H1 (cell line): ENCODE data around the gene DISC1. TPM values are rescaled to one million over a fixed set of nuclear protein-coding genes. Genes with fewer than 3 reads are reported as not detected.
A peak's percentile ranks its signal among the peaks of the same experiment; 100 is the strongest.

Experiments
- CTCF ChIA-PET: fragments of 300-600 bp; sonication (Branson Sonifier 250); formaldehyde crosslinking; loops from one replicate; lab custom pipeline; 2021; ENCODE audit not compliant: partially characterized antibody; lab: Charles Lee
- POLR2A ChIA-PET: fragments of 300-600 bp; sonication (Branson Sonifier 250); formaldehyde crosslinking; loops from one replicate; lab custom pipeline; 2021; ENCODE audit warnings: inconsistent platforms; ENCODE audit not compliant: partially characterized antibody; lab: Charles Lee
- DNase-seq, 2 experiments: peaks; one replicate each; pipeline versions ENCODE4 v3.0.0 to v3.0.0-alpha.2; 2010 to 2022; ENCODE audit warnings: low spot score in 2 of 2, low read depth in 1 of 2, mixed read lengths in 1 of 2
- FAIRE-seq: peaks from 2 replicates; lab custom pipeline; 2011; peaks lifted over from hg19 to GRCh38; lab: Jason Lieb, UNC
- H2AFZ ChIP-seq: 2 replicates; pipeline ENCODE4 v1.8.1; 2012; ENCODE audit warnings: low read length, inconsistent platforms
- H2AK5ac ChIP-seq: 2 replicates; pipeline ENCODE4 v1.6.1; 2013; ENCODE audit warnings: low read depth, low read length
- H2BK120ac ChIP-seq: replicated peaks from 2 replicates; pipeline ENCODE3; 2013; ENCODE audit warnings: low read depth, low read length, inconsistent platforms
- H2BK12ac ChIP-seq: 2 replicates; pipeline ENCODE4 v1.6.1; 2013; ENCODE audit warnings: low read depth, low read length
- H2BK15ac ChIP-seq: 2 replicates; pipeline ENCODE4 v1.6.1; 2013; ENCODE audit warnings: low read length
- H2BK20ac ChIP-seq: 2 replicates; pipeline ENCODE4 v1.6.1; 2013; ENCODE audit warnings: low read length
- H2BK5ac ChIP-seq: 2 replicates; pipeline ENCODE4 v1.6.1; 2013; ENCODE audit warnings: low read depth, low read length
- H3K14ac ChIP-seq: 2 replicates; pipeline ENCODE4 v1.6.1; 2013; ENCODE audit warnings: inconsistent platforms; ENCODE audit not compliant: insufficient read length
- H3K18ac ChIP-seq: 2 replicates; pipeline ENCODE4 v1.6.1; 2013; ENCODE audit warnings: low read length; ENCODE audit errors: extremely low read depth
- H3K23ac ChIP-seq: 2 replicates; pipeline ENCODE4 v1.6.1; 2013; ENCODE audit warnings: inconsistent platforms; ENCODE audit not compliant: insufficient read length
- H3K23me2 ChIP-seq: 2 replicates; pipeline ENCODE4 v1.6.1; 2013; ENCODE audit warnings: low read depth, low read length
- H3K27ac ChIP-seq: 2 replicates; pipeline ENCODE4 v1.6.1; 2011; ENCODE audit warnings: low read depth, low read length, inconsistent platforms
- H3K27me3 ChIP-seq, 4 experiments: replicated peaks in 1 of 4; 1 replicate in 1 of 4; 2 replicates in 3 of 4; pipeline versions ENCODE4 v1.6.1 to v1.8.1; 2011 to 2013; ENCODE audit warnings: low read length in 3 of 4, mild to moderate bottlenecking in 3 of 4, inconsistent platforms in 2 of 4, mixed read lengths in 2 of 4, moderate library complexity in 1 of 4; ENCODE audit not compliant: control insufficient read depth in 3 of 4, insufficient read depth in 3 of 4; ENCODE audit errors: extremely low read depth in 1 of 4
- H3K36me3 ChIP-seq, 4 experiments: 2 replicates each; pipeline versions ENCODE4 v1.6.1 to v1.8.1; 2011 to 2013; ENCODE audit warnings: mild to moderate bottlenecking in 4 of 4, low read length in 3 of 4, moderate library complexity in 2 of 4, control low read depth in 1 of 4, inconsistent platforms in 1 of 4; ENCODE audit not compliant: insufficient read depth in 4 of 4, control insufficient read depth in 2 of 4
- H3K4ac ChIP-seq: replicated peaks from 2 replicates; pipeline ENCODE3; 2013; ENCODE audit warnings: low read length, low read depth, mixed read lengths, inconsistent platforms; ENCODE audit not compliant: insufficient read length
- H3K4me1 ChIP-seq, 4 experiments: replicated peaks in 1 of 4; 1 replicate in 1 of 4; 2 replicates in 3 of 4; pipeline versions ENCODE4 v1.6.1 to v1.8.1; 2011 to 2013; ENCODE audit warnings: low read length in 3 of 4, inconsistent platforms in 2 of 4, mixed read lengths in 1 of 4; ENCODE audit not compliant: insufficient read depth in 4 of 4, control insufficient read depth in 3 of 4
- H3K4me2 ChIP-seq, 2 experiments: 2 replicates each; pipeline versions ENCODE4 v1.6.1 to v1.8.1; 2011 to 2013; ENCODE audit warnings: low read depth in 2 of 2, low read length in 2 of 2, control low read depth in 1 of 2, inconsistent platforms in 1 of 2, mild to moderate bottlenecking in 1 of 2; ENCODE audit not compliant: insufficient read depth in 1 of 2
- H3K4me3 ChIP-seq, 4 experiments: fragments of 200-600, 300-600 bp in 1 of 4; sonication (generic), shearing (Covaris generic), sonication (Bioruptor Twin) in 1 of 4; 2 replicates each; pipeline versions ENCODE4 v1.5.1 to v1.8.1; 2011 to 2016; ENCODE audit warnings: low read length in 4 of 4, low read depth in 3 of 4, control low read depth in 2 of 4, inconsistent platforms in 2 of 4, mild to moderate bottlenecking in 2 of 4, mixed read lengths in 1 of 4, moderate library complexity in 1 of 4; ENCODE audit not compliant: insufficient read depth in 2 of 4; ENCODE audit errors: extremely low read depth in 1 of 4
- H3K56ac ChIP-seq: replicated peaks from 2 replicates; pipeline ENCODE3; 2013; ENCODE audit warnings: low read depth, mild to moderate bottlenecking, mixed read lengths, low read length, inconsistent platforms; ENCODE audit not compliant: insufficient read length
- H3K79me1 ChIP-seq: 2 replicates; pipeline ENCODE4 v1.6.1; 2013; ENCODE audit warnings: low read depth, low read length, control low read depth
- H3K79me2 ChIP-seq, 2 experiments: 2 replicates each; pipeline versions ENCODE4 v1.6.1 to v1.8.1; 2012 to 2013; ENCODE audit warnings: low read length in 2 of 2, mild to moderate bottlenecking in 2 of 2, inconsistent platforms in 1 of 2; ENCODE audit not compliant: insufficient read depth in 2 of 2, control insufficient read depth in 1 of 2
- H3K9ac ChIP-seq, 4 experiments: replicated peaks in 1 of 4; 1 replicate in 1 of 4; 2 replicates in 3 of 4; pipeline versions ENCODE4 v1.6.1 to v1.8.1; 2011 to 2013; ENCODE audit warnings: low read depth in 3 of 4, low read length in 3 of 4, control low read depth in 2 of 4, mild to moderate bottlenecking in 2 of 4, moderate library complexity in 2 of 4, inconsistent platforms in 1 of 4; ENCODE audit errors: extremely low read depth in 1 of 4
- H3K9me3 ChIP-seq, 2 experiments: 2 replicates each; pipeline versions ENCODE4 v1.6.1 to v1.8.1; 2012 to 2013; ENCODE audit warnings: mild to moderate bottlenecking in 2 of 2, moderate library complexity in 2 of 2, control low read depth in 1 of 2, inconsistent platforms in 1 of 2, low read depth in 1 of 2, low read length in 1 of 2, mixed read lengths in 1 of 2; ENCODE audit not compliant: insufficient read depth in 2 of 2
- H4K20me1 ChIP-seq, 2 experiments: replicated peaks in 1 of 2; 2 replicates each; pipeline versions ENCODE3 to v1.8.1; 2011 to 2013; ENCODE audit warnings: inconsistent platforms in 2 of 2, low read length in 2 of 2, mild to moderate bottlenecking in 1 of 2; ENCODE audit not compliant: insufficient read depth in 2 of 2, control insufficient read depth in 1 of 2
- H4K5ac ChIP-seq: 2 replicates; pipeline ENCODE4 v1.6.1; 2013; ENCODE audit warnings: low read length, low read depth, mixed read lengths, inconsistent platforms; ENCODE audit not compliant: insufficient read length
- H4K8ac ChIP-seq: 2 replicates; pipeline ENCODE4 v1.8.0; 2013; ENCODE audit warnings: mild to moderate bottlenecking, moderate library complexity, low read length, inconsistent platforms; ENCODE audit not compliant: insufficient read depth; ENCODE audit errors: extremely low read depth
- H4K91ac ChIP-seq: replicated peaks from 2 replicates; pipeline ENCODE3; 2013; ENCODE audit warnings: low read length, mixed read lengths, inconsistent platforms; ENCODE audit not compliant: insufficient read length
- CBX8 ChIP-seq: fragments of 300-800, 300-1000 bp; sonication (generic); IDR thresholded peaks from 2 replicates; pipeline ENCODE4 v1.7.1; 2016; ENCODE audit warnings: low read depth, low read length, borderline replicate concordance
- CHD1 ChIP-seq: IDR thresholded peaks from 2 replicates; pipeline ENCODE4 v1.6.1; 2012; ENCODE audit warnings: low read depth, low read length, improper control_type of control experiment
- FOSL1 ChIP-seq: IDR thresholded peaks from 2 replicates; pipeline ENCODE4 v1.6.1; 2011; ENCODE audit warnings: mild to moderate bottlenecking, low read depth, low read length, moderate library complexity; ENCODE audit not compliant: insufficient read depth
- KDM1A ChIP-seq: fragments of 200-600, 300-600 bp; sonication (generic); IDR thresholded peaks from 2 replicates; pipeline ENCODE4 v1.7.1; 2016; ENCODE audit warnings: mild to moderate bottlenecking, low read length, borderline replicate concordance
- NRF1 ChIP-seq: IDR thresholded peaks from 2 replicates; pipeline ENCODE4 v1.6.1; 2011; ENCODE audit warnings: mild to moderate bottlenecking, low read depth, low read length, improper control_type of control experiment
- PHF8 ChIP-seq: fragments of 200-600 bp; sonication (generic); conservative IDR thresholded peaks from 2 replicates; pipeline ENCODE4 v1.7.1; 2012; ENCODE audit warnings: low read depth, mild to moderate bottlenecking, inconsistent platforms, low read length, moderate library complexity
- POLR2A ChIP-seq, 2 experiments: IDR thresholded peaks; 1 replicate in 1 of 2; 2 replicates in 1 of 2; pipeline ENCODE4 v1.6.1; 2011; ENCODE audit warnings: low read depth in 2 of 2, low read length in 2 of 2, mild to moderate bottlenecking in 2 of 2; ENCODE audit errors: control extremely low read depth in 1 of 2
- RBBP5 ChIP-seq: IDR thresholded peaks from 2 replicates; pipeline ENCODE4 v1.7.1; 2012; ENCODE audit warnings: low read depth, mild to moderate bottlenecking, inconsistent platforms, low read length, moderate library complexity, borderline replicate concordance
- TCF12 ChIP-seq: IDR thresholded peaks from 2 replicates; pipeline ENCODE4 v1.6.1; 2011; ENCODE audit warnings: low read depth, mild to moderate bottlenecking, low read length
- WGBS, 2 experiments: shearing (Covaris generic) in 1 of 2; methylation state at CpG; one replicate each; pipeline versions ENCODE4 v1.1.6 to v1.1.7; 2013 to 2015; ENCODE audit warnings: low lambda C conversion rate in 2 of 2, mixed read lengths in 2 of 2, inconsistent platforms in 1 of 2, low coverage in 1 of 2, missing lambda C conversion rate in 1 of 2; ENCODE audit not compliant: insufficient replicate concordance in 2 of 2, insufficient coverage in 1 of 2, insufficient read length in 1 of 2; ENCODE audit errors: extremely low coverage in 1 of 2, missing lambda C conversion rate in 1 of 2; 5-methylcytosine and 5-hydroxymethylcytosine counted together
- polyA plus RNA-seq, 7 experiments: library from polyadenylated mRNA; depleted of rRNA in 3 of 7; stranded (reverse) in 5 of 7; unstranded in 2 of 7; fragments of >200 nt in 5 of 7; fragments of 200-250 nt in 2 of 7; gene quantifications; 1 replicate in 5 of 7; 2 replicates in 1 of 7; 4 replicates in 1 of 7; pipeline versions ENCODE4 v1.2.1 to v1.2.3, GENCODE V29; 2011 to 2013; ENCODE audit warnings: missing spikeins in 2 of 7, mixed read lengths in 2 of 7
- total RNA-seq: library from RNA; stranded (reverse); fragmentation: NEBNext Ultra II Directional; extraction: Animal tissue kit (Norgen Biotek cat#: 25700); gene quantifications from 2 replicates; pipeline ENCODE4 v1.2.1, GENCODE V29; 2021
- TF ChIP-seq, protein P1 (sequence below): IDR thresholded peaks from 2 replicates; pipeline ENCODE4 v1.6.1; 2011; ENCODE audit warnings: low read depth, mild to moderate bottlenecking, low read length; ENCODE audit not compliant: insufficient read depth

The DISC1 gene
- total and polyA plus RNA-seq, 2 of the 8 experiments (the other 6 are each of a cell fraction or from before 2014, with no cell fraction given) = 1.1 to 3.5 TPM

GRCh38 chr1:231899713-231900435, 273.3 kb downstream of the DISC1 start:
- H3K79me1 ChIP-seq = no peaks in the 10 kb centered on the region
- no peak overlapping the region for H3K4ac ChIP-seq
- TF ChIP-seq CHD1 (no peak), TCF12 (no peak), CBX8 (no peak), POLR2A (IDR thresholded peaks at IDR 0.05; ENCODE audit: control extremely low read depth in 1 of 2, low read depth in 2 of 2, low read length in 2 of 2) (no peak), NRF1 (no peak), KDM1A (no peak), FOSL1 (no peak), RBBP5 (no peak), PHF8 (no peak)
- TF ChIP-seq, protein P1, sequence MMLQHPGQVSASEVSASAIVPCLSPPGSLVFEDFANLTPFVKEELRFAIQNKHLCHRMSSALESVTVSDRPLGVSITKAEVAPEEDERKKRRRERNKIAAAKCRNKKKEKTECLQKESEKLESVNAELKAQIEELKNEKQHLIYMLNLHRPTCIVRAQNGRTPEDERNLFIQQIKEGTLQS = no peak
- TF ChIP-seq, all 59 proteins: peak for 0
- no peaks in the 10 kb centered on the region for H3K27me3 ChIP-seq
- WGBS, 2 experiments = 66% methylated on average over 9 of the region's 9 CpGs; no CpG with 5 or more reads in 1 of the 2 experiments
- no peak overlapping the region for H2BK15ac ChIP-seq
- no peak overlapping the region for H4K8ac ChIP-seq
- H2AK5ac ChIP-seq = no peak overlapping the region
- no peak overlapping the region for H3K18ac ChIP-seq
- H2BK5ac ChIP-seq = no peak overlapping the region
- no peak overlapping the region; a peak in 1 of 4 replicates for H3K4me2 ChIP-seq
- H2BK12ac ChIP-seq = no peak overlapping the region
- no peaks in the 10 kb centered on the region for H3K36me3 ChIP-seq
- H3K4me3 ChIP-seq = no peak overlapping the region
- H3K27ac ChIP-seq = no peak overlapping the region
- CTCF ChIA-PET = interaction anchor here (1.1 to 2.1 kb wide), 3 partner anchors 16 to 32 kb away, joined by 3 to 8 read pairs (median 3); no protein-coding TSS in a partner anchor
- POLR2A ChIA-PET = no interaction called here
- no peaks in the 10 kb centered on the region for H3K23me2 ChIP-seq
- no peak for DNase-seq
- H3K79me2 ChIP-seq = no peaks in the 10 kb centered on the region
- H3K4me1 ChIP-seq = peaks cover 0 to 14% (median 5%) of the 10 kb centered on the region in 4 experiments; a peak in 4 of 7 replicates
- H4K20me1 ChIP-seq = no peaks in the 10 kb centered on the region
- H3K9me3 ChIP-seq = no peaks in the 10 kb centered on the region
- H3K14ac ChIP-seq = no peak overlapping the region
- H4K5ac ChIP-seq = no peak overlapping the region
- H4K91ac ChIP-seq = no peak overlapping the region
- no peak overlapping the region for H3K9ac ChIP-seq
- H2AFZ ChIP-seq = no peak overlapping the region
- no peak overlapping the region for H3K56ac ChIP-seq
- FAIRE-seq = peak; percentile 24
- no peak overlapping the region for H2BK120ac ChIP-seq
- no peak overlapping the region for H3K23ac ChIP-seq
- no peak overlapping the region for H2BK20ac ChIP-seq
